Astrocyte (in vitro differentiated cells and primary cell): ENCODE results near the gene AMIGO3. TPM values are rescaled to one million over a fixed set of nuclear protein-coding genes. Genes with fewer than 3 reads are reported as not detected.
"Not testable (repeated sequence)": the region's sequence is repeated elsewhere in the genome, so short reads cannot be mapped to it uniquely, and the experiment has no call there.

ENCODE experiments used
- DNase-seq: peaks from one replicate; pipeline ENCODE4 v3.0.0-alpha.2; 2010; ENCODE audit warnings: low read depth
- FAIRE-seq: peaks from 2 replicates; lab custom pipeline; 2011; peaks lifted over from hg19 to GRCh38; lab: Jason Lieb, UNC
- H2AFZ ChIP-seq: 2 replicates; pipeline ENCODE4 v1.6.0; 2012; ENCODE audit warnings: low read depth, low read length, inconsistent platforms
- H3K27ac ChIP-seq: 2 replicates; pipeline ENCODE4 v1.5.1; 2011; ENCODE audit warnings: low read depth, low read length, inconsistent platforms
- H3K27me3 ChIP-seq: 2 replicates; pipeline ENCODE4 v1.6.0; 2011; ENCODE audit warnings: low read length, inconsistent platforms; ENCODE audit not compliant: insufficient read depth
- H3K36me3 ChIP-seq: 2 replicates; pipeline ENCODE4 v1.5.1; 2011; ENCODE audit warnings: low read length, inconsistent platforms; ENCODE audit not compliant: insufficient read depth
- H3K4me1 ChIP-seq: 2 replicates; pipeline ENCODE4 v1.5.1; 2011; ENCODE audit warnings: low read length, inconsistent platforms; ENCODE audit not compliant: insufficient read depth
- H3K4me2 ChIP-seq: 2 replicates; pipeline ENCODE4 v1.6.0; 2012; ENCODE audit warnings: low read length, inconsistent platforms
- H3K4me3 ChIP-seq: 2 replicates; pipeline ENCODE4 v1.5.1; 2011; ENCODE audit warnings: low read depth, mild to moderate bottlenecking, low read length, inconsistent platforms; ENCODE audit not compliant: insufficient read depth
- H3K79me2 ChIP-seq: 2 replicates; pipeline ENCODE4 v1.6.0; 2012; ENCODE audit warnings: mild to moderate bottlenecking, low read length, inconsistent platforms; ENCODE audit not compliant: insufficient read depth
- H3K9ac ChIP-seq: 2 replicates; pipeline ENCODE4 v1.6.0; 2012; ENCODE audit warnings: mild to moderate bottlenecking, low read length, inconsistent platforms
- H3K9me3 ChIP-seq: 2 replicates; pipeline ENCODE4 v1.5.1; 2012; ENCODE audit warnings: low read depth, mild to moderate bottlenecking, low read length, inconsistent platforms; ENCODE audit not compliant: insufficient read depth
- H4K20me1 ChIP-seq: 2 replicates; pipeline ENCODE4 v1.6.0; 2012; ENCODE audit warnings: low read length, inconsistent platforms; ENCODE audit not compliant: insufficient read depth
- H3K27ac Mint-ChIP-seq: one replicate; pipeline ENCODE4 v1.8.0; 2021; ENCODE audit warnings: mild to moderate bottlenecking, mixed read lengths; ENCODE audit not compliant: unreplicated experiment
- H3K27me3 Mint-ChIP-seq: one replicate; pipeline ENCODE4 v1.8.0; 2021; ENCODE audit warnings: low read depth, mixed read lengths; ENCODE audit not compliant: unreplicated experiment
- H3K36me3 Mint-ChIP-seq: one replicate; pipeline ENCODE4 v1.8.0; 2021; ENCODE audit warnings: low read depth, mixed read lengths; ENCODE audit not compliant: unreplicated experiment
- H3K4me1 Mint-ChIP-seq: one replicate; pipeline ENCODE4 v1.8.0; 2021; ENCODE audit warnings: low read depth, mixed read lengths; ENCODE audit not compliant: unreplicated experiment
- H3K4me3 Mint-ChIP-seq: one replicate; pipeline ENCODE4 v1.8.0; 2021; ENCODE audit warnings: mild to moderate bottlenecking, moderate library complexity, mixed read lengths; ENCODE audit not compliant: unreplicated experiment
- H3K9me3 Mint-ChIP-seq: one replicate; pipeline ENCODE4 v1.8.0; 2021; ENCODE audit warnings: mild to moderate bottlenecking, mixed read lengths; ENCODE audit not compliant: unreplicated experiment
- total RNA-seq: library from RNA; stranded (reverse); gene quantifications from 2 replicates; pipeline ENCODE4 v1.2.1, GENCODE V29; 2021

The AMIGO3 gene
- total RNA-seq, 1 donor from 2014 or later = 0.16 TPM

- H3K4me3 Mint-ChIP-seq = not testable (repeated sequence)
- H3K4me2 ChIP-seq = peak overlapping the region; percentile 74
These were observed 33.1 kb downstream of the AMIGO3 start for GRCh38 chr3:49686346-49686745.

GRCh38 chr3:49685846-49686245 lies 33.6 kb downstream of the AMIGO3 start:
- Histone ChIP-seq H3K4me1 (peaks cover 11% of the 10 kb centered on the region), H3K79me2 (peaks cover 14% of the 10 kb centered on the region)
- H3K9ac ChIP-seq, H4K20me1 ChIP-seq, DNase-seq, H3K4me3 ChIP-seq, FAIRE-seq, H3K27me3 ChIP-seq, H3K27me3 Mint-ChIP-seq, H3K36me3 Mint-ChIP-seq, H3K9me3 Mint-ChIP-seq, H3K36me3 ChIP-seq, H3K27ac ChIP-seq, H3K4me3 Mint-ChIP-seq, H3K4me2 ChIP-seq, H3K9me3 ChIP-seq, H3K4me1 Mint-ChIP-seq, H3K27ac Mint-ChIP-seq, H2AFZ ChIP-seq: not testable (repeated sequence)

More at GRCh38 chr3:49686346-49686745, 33.1 kb downstream of the AMIGO3 start:
- not testable (repeated sequence) for H3K27ac Mint-ChIP-seq, H3K36me3 ChIP-seq, H4K20me1 ChIP-seq, H3K27me3 ChIP-seq, FAIRE-seq, H3K9me3 Mint-ChIP-seq, DNase-seq, H3K4me1 Mint-ChIP-seq, H3K4me3 ChIP-seq, H3K36me3 Mint-ChIP-seq, H3K27me3 Mint-ChIP-seq, H3K27ac ChIP-seq, H3K9me3 ChIP-seq, H2AFZ ChIP-seq
- peaks cover 11% of the 10 kb centered on the region for H3K4me1 ChIP-seq
- H3K79me2 ChIP-seq = peaks cover 17% of the 10 kb centered on the region
- H3K9ac ChIP-seq = peak overlapping the region; percentile 31

- not testable (repeated sequence) for H3K79me2 ChIP-seq, H2AFZ ChIP-seq, H3K4me1 ChIP-seq, H3K4me1 Mint-ChIP-seq, H4K20me1 ChIP-seq, H3K27ac ChIP-seq, H3K9ac ChIP-seq, H3K9me3 ChIP-seq, DNase-seq, H3K27me3 Mint-ChIP-seq, H3K27ac Mint-ChIP-seq, H3K9me3 Mint-ChIP-seq, FAIRE-seq, H3K36me3 Mint-ChIP-seq, H3K4me2 ChIP-seq, H3K4me3 ChIP-seq, H3K27me3 ChIP-seq
- H3K36me3 ChIP-seq = peaks cover 11% of the 10 kb centered on the region
- H3K4me3 Mint-ChIP-seq = peak overlapping the region; percentile 27
These were observed 34.4 kb downstream of the AMIGO3 start for GRCh38 chr3:49685103-49685502.

DNA sequence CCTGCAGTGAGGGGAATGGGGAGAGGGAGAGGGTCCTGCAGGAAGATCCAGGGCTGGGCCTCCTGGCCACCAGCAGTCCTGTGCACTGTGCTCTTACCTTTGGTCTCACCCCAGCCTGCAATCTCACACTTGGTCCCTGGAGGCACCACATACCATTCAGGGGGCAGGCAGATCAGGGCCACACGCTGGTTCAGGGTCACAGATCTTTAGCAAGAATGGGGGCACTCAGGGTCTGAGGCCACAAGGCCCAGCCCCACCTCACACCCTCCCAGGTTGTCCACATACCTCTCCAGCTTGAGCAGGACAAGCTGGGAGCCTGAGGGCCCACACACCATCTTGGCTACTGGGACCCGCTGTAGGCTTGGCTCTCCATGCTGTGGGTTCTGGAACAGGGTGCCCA lies 35.0 kb downstream of the AMIGO3 start:
- not testable (repeated sequence) for H3K9me3 ChIP-seq

More for the DNA sequence above, 35.0 kb downstream of the AMIGO3 start:
- not testable (repeated sequence) for FAIRE-seq, H3K4me1 ChIP-seq, H3K9ac ChIP-seq, H2AFZ ChIP-seq, H3K27ac Mint-ChIP-seq, H3K9me3 Mint-ChIP-seq, H3K27me3 Mint-ChIP-seq, H3K4me2 ChIP-seq, H4K20me1 ChIP-seq, H3K79me2 ChIP-seq, H3K27ac ChIP-seq, H3K4me3 ChIP-seq, H3K27me3 ChIP-seq, H3K4me3 Mint-ChIP-seq, H3K4me1 Mint-ChIP-seq, DNase-seq
- peaks cover 12% of the 10 kb centered on the region for H3K36me3 ChIP-seq
- peaks cover 14% of the 10 kb centered on the region for H3K36me3 Mint-ChIP-seq
